Activated CD4-positive, alpha-beta memory T cell treated with anti-CD3 and anti-CD28 coated beads for 36 hours (primary cell): ENCODE results near the gene POLN. TPM values are rescaled to one million over a fixed set of nuclear protein-coding genes. Genes with fewer than 3 reads are reported as not detected.

Experiments
- total RNA-seq, 2 experiments: library from RNA; stranded (reverse); gene quantifications; one replicate each; pipeline ENCODE4 v1.2.3, GENCODE V29; 2021

POLN gene
- total RNA-seq, 2 experiments from 2014 or later: 2.7 to 4.0 TPM

Other genes with a start within 250 kb of the POLN start
- 10 to 100 TPM; 39.5 to 41.5 TPM for gene NELFA, start 233.1 kb downstream of the POLN start, total RNA-seq
- gene NAT8L, start 182.8 kb downstream of the POLN start, total RNA-seq: under 1 TPM; 0.19 to 0.29 TPM
- gene HAUS3, start within 50 bp of the POLN start, total RNA-seq: 10 to 100 TPM; 20.2 to 20.3 TPM
- gene MXD4, start 20.0 kb upstream of the POLN start, total RNA-seq: 1 to 10 TPM; 3.6 to 4.9 TPM
- gene ZFYVE28, start 176.5 kb upstream of the POLN start, total RNA-seq: 10 to 100 TPM; 19.7 to 20.0 TPM
- gene CFAP99, start 176.8 kb upstream of the POLN start, total RNA-seq: not detected
- gene RNF4, start 227.0 kb upstream of the POLN start, total RNA-seq: 10 to 100 TPM; 84.6 to 90.3 TPM